NCI-H2227 (cell line): Measurements from ENCODE around the gene RHOBTB3.
A peak's percentile ranks its signal among the peaks of the same experiment; 100 is the strongest.

Experiments
- DNase-seq: peaks from one replicate; lab custom pipeline; 2025; ENCODE audit not compliant: unreplicated experiment; lab: John Stamatoyannopoulos, UW

The RHOBTB3 gene

GRCh38 chr5:95763941-95764340, 32.8 kb downstream of the RHOBTB3 start:
- DNase-seq: no peak

- no peak for DNase-seq
Observed at GRCh38 chr5:95768731-95769130, 37.6 kb downstream of the RHOBTB3 start.

- DNase-seq: no peak
Observed at GRCh38 chr5:95770830-95771708, 39.9 kb downstream of the RHOBTB3 start.

GRCh38 chr5:95771892-95772291, 40.8 kb downstream of the RHOBTB3 start:
- DNase-seq: no peak

- DNase-seq: no peak
Observed at GRCh38 chr5:95773335-95774059, 42.4 kb downstream of the RHOBTB3 start.

GRCh38 chr5:95777441-95777840, 46.3 kb downstream of the RHOBTB3 start:
- DNase-seq: no peak

GRCh38 chr5:95778713-95779436, 47.7 kb downstream of the RHOBTB3 start:
- DNase-seq: no peak

- no peak for DNase-seq
Observed at GRCh38 chr5:95779611-95780010, 48.5 kb downstream of the RHOBTB3 start.

- no peak for DNase-seq
Observed at GRCh38 chr5:95780597-95780996, 49.5 kb downstream of the RHOBTB3 start.

- DNase-seq: peak; percentile 58
Observed at GRCh38 chr5:95781101-95781583, 50.0 kb downstream of the RHOBTB3 start.

GRCh38 chr5:95782181-95782580, 51.0 kb downstream of the RHOBTB3 start:
- no peak for DNase-seq

GRCh38 chr5:95783661-95784060, 52.5 kb downstream of the RHOBTB3 start:
- no peak for DNase-seq

GRCh38 chr5:95784514-95785302, 53.6 kb downstream of the RHOBTB3 start:
- no peak for DNase-seq

- no peak for DNase-seq
Observed at GRCh38 chr5:95786821-95787418, 55.8 kb downstream of the RHOBTB3 start.

- no peak for DNase-seq
Observed at GRCh38 chr5:95788493-95788892, 57.4 kb downstream of the RHOBTB3 start.

- DNase-seq: no peak
Observed at GRCh38 chr5:95791751-95792150, 60.6 kb downstream of the RHOBTB3 start.

- DNase-seq: no peak
Observed at GRCh38 chr5:95794070-95794516, 63.0 kb downstream of the RHOBTB3 start.

GRCh38 chr5:95797301-95797700, 66.2 kb downstream of the RHOBTB3 start:
- DNase-seq: no peak

- no peak for DNase-seq
Observed at GRCh38 chr5:95798048-95798447, 66.9 kb downstream of the RHOBTB3 start.

- no peak for DNase-seq
Observed at GRCh38 chr5:95798545-95798944, 67.4 kb downstream of the RHOBTB3 start.
